Nephron (organoid): ENCODE data around the gene FGGY.

Source experiments
- H3K27ac Mint-ChIP-seq, 3 experiments: 2 replicates each; pipeline ENCODE4 v1.8.0; 2020; ENCODE audit warnings: mixed read lengths in 3 of 3, mild to moderate bottlenecking in 2 of 3, moderate library complexity in 1 of 3
- H3K27me3 Mint-ChIP-seq: 2 replicates; pipeline ENCODE4 v1.8.0; 2021; ENCODE audit warnings: low read depth, mild to moderate bottlenecking, moderate library complexity, mixed read lengths
- H3K36me3 Mint-ChIP-seq: 2 replicates; pipeline ENCODE4 v1.8.0; 2020; ENCODE audit warnings: low read depth, mixed read lengths
- H3K4me1 Mint-ChIP-seq: 2 replicates; pipeline ENCODE4 v1.8.0; 2020; ENCODE audit warnings: mixed read lengths
- H3K4me3 Mint-ChIP-seq, 3 experiments: 2 replicates each; pipeline ENCODE4 v1.8.0; 2020; ENCODE audit warnings: mild to moderate bottlenecking in 3 of 3, mixed read lengths in 3 of 3, moderate library complexity in 2 of 3
- H3K9me3 Mint-ChIP-seq: 2 replicates; pipeline ENCODE4 v1.8.0; 2020; ENCODE audit warnings: mixed read lengths
- CTCF ChIP-seq, 3 experiments: fragments of 200-600 bp; sonication (generic); IDR thresholded peaks; one replicate each; pipeline ENCODE4 v1.5.0; 2021; ENCODE audit warnings: antibody characterized with exemption in 3 of 3; ENCODE audit not compliant: unreplicated experiment in 3 of 3

FGGY gene

GRCh38 chr1:59343576-59343840 is 46.6 kb downstream of the FGGY start:
- H3K27me3 Mint-ChIP-seq = no peaks in the 10 kb centered on the region
- no peak overlapping the region for H3K4me3 Mint-ChIP-seq
- H3K4me1 Mint-ChIP-seq = no peaks in the 10 kb centered on the region
- peaks cover 5% of the 10 kb centered on the region for H3K36me3 Mint-ChIP-seq
- TF ChIP-seq CTCF (IDR thresholded peaks at IDR 0.05; ENCODE audit: unreplicated experiment in 3 of 3) = no peak
- H3K27ac Mint-ChIP-seq = no peak overlapping the region
- no peaks in the 10 kb centered on the region for H3K9me3 Mint-ChIP-seq

- no peaks in the 10 kb centered on the region for H3K4me1 Mint-ChIP-seq
- H3K36me3 Mint-ChIP-seq = peaks cover 5% of the 10 kb centered on the region
- H3K9me3 Mint-ChIP-seq = no peaks in the 10 kb centered on the region
- TF ChIP-seq CTCF (IDR thresholded peaks at IDR 0.05; ENCODE audit: unreplicated experiment in 3 of 3) = no peak
- peak overlapping the region in 1 of 3 experiments; percentile 13 for H3K27ac Mint-ChIP-seq
- H3K4me3 Mint-ChIP-seq = no peak overlapping the region
- H3K27me3 Mint-ChIP-seq = no peaks in the 10 kb centered on the region
These were observed 48.3 kb downstream of the FGGY start for GRCh38 chr1:59345221-59345620.

- Mint-ChIP-seq H3K4me1 (peaks cover 1% of the 10 kb centered on the region), H3K4me3 (no peak overlapping the region), H3K9me3 (no peaks in the 10 kb centered on the region), H3K36me3 (peaks cover 5% of the 10 kb centered on the region), H3K27me3 (no peaks in the 10 kb centered on the region), H3K27ac (no peak overlapping the region)
- no peak for TF ChIP-seq CTCF (IDR thresholded peaks at IDR 0.05; ENCODE audit: unreplicated experiment in 3 of 3)
These were observed 49.5 kb downstream of the FGGY start for GRCh38 chr1:59346429-59346828.

- Mint-ChIP-seq H3K27me3 (no peaks in the 10 kb centered on the region), H3K4me1 (peaks cover 18% of the 10 kb centered on the region), H3K9me3 (no peaks in the 10 kb centered on the region), H3K4me3 (no peak overlapping the region), H3K36me3 (peaks cover 5% of the 10 kb centered on the region), H3K27ac (no peak overlapping the region)
- no peak for TF ChIP-seq CTCF (IDR thresholded peaks at IDR 0.05; ENCODE audit: unreplicated experiment in 3 of 3)
These were observed 52.2 kb downstream of the FGGY start for GRCh38 chr1:59349101-59349500.

- H3K36me3 Mint-ChIP-seq = peaks cover 5% of the 10 kb centered on the region
- no peaks in the 10 kb centered on the region for H3K9me3 Mint-ChIP-seq
These were observed 53.6 kb downstream of the FGGY start for GRCh38 chr1:59350521-59350920.

More at GRCh38 chr1:59350521-59350920, 53.6 kb downstream of the FGGY start:
- no peak overlapping the region for H3K4me3 Mint-ChIP-seq
- H3K4me1 Mint-ChIP-seq = peaks cover 29% of the 10 kb centered on the region
- H3K27me3 Mint-ChIP-seq = no peaks in the 10 kb centered on the region
- no peak overlapping the region for H3K27ac Mint-ChIP-seq
- no peak for TF ChIP-seq CTCF (IDR thresholded peaks at IDR 0.05; ENCODE audit: unreplicated experiment in 3 of 3)
